ENCODE measurements around the gene DNAAF3.

DNAAF3 gene

DNA sequence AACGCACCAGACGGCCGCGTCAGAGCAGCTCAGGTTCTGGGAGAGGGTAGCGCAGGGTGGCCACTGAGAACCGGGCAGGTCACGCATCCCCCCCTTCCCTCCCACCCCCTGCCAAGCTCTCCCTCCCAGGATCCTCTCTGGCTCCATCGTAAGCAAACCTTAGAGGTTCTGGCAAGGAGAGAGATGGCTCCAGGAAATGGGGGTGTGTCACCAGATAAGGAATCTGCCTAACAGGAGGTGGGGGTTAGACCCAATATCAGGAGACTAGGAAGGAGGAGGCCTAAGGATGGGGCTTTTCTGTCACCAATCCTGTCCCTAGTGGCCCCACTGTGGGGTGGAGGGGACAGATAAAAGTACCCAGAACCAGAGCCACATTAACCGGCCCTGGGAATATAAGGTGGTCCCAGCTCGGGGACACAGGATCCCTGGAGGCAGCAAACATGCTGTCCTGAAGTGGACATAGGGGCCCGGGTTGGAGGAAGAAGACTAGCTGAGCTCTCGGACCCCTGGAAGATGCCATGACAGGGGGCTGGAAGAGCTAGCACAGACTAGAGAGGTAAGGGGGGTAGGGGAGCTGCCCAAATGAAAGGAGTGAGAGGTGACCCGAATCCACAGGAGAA lies 50.9 kb downstream of the DNAAF3 start:
- no peak for DNase-seq

GRCh38 chr19:55114566-55115145 lies 51.8 kb downstream of the DNAAF3 start:
- no peak for DNase-seq

GRCh38 chr19:55113570-55114039 lies 52.8 kb downstream of the DNAAF3 start:
- DNase-seq = no peak

- no peak for DNase-seq
These were observed 53.4 kb downstream of the DNAAF3 start for GRCh38 chr19:55112777-55113569.

DNA sequence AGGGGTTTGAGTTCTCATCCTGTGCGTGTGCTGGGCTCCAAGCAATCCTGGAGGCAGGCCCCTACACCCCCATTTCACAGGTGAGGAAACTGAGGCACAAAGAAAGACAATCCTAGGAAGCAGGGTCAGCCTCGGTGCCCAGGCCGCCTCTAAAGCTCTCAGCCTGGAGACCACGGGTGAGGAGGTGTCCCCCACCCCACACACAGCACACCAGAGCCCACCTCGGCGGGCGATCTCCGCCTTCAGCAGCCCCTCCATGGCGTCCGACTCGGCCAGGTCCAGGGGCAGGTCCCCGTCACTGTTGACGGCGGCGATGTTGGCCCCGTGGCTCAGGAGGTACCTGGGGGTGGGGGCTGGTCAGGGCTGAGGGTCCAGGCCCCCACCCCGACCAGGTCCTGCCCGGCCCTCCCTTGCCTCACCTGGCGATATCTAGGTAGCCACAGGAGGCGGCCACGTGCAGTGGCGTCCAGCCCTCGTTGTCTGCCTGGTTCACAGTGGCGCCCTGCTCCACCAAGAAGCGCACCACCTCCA lies 54.1 kb downstream of the DNAAF3 start:
- no peak for DNase-seq

DNA sequence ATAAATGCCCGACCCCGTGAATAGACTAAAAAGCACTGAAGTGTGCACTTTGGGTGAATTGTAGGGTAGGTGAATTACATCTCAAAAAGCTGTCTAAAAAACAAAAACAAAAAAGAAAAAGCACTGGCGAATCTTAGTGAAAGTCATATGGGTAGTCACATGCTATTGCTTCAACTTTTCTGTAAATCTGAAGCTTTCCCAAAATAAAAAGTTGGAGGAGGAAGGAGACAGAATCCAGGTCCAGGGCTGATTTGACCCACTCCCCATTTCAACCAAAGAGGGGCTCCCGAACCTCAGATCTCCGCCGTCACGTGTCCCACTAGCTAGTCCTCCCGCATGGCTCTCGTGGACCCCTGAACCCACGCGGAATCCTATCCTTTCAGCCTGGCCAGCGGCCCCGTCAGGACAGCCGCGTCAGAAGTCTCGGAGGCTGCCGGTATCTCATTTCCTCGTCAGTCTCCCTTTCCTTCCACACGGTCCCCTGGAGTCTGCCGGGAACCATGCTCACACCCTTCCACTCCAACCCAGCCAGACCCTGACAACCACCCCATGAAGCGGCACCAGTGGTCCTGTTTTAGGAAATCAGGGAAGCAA lies 55.1 kb downstream of the DNAAF3 start:
- DNase-seq = no peak

- no peak for DNase-seq
These were observed 56.7 kb downstream of the DNAAF3 start for GRCh38 chr19:55109527-55110291.
